GM18526 (cell line): Measurements from ENCODE around the gene DUSP7.

ENCODE experiments used
- POLR2A ChIP-seq: IDR thresholded peaks from 3 replicates; pipeline ENCODE4 v1.6.1; 2011; ENCODE audit not compliant: insufficient read length; ENCODE audit errors: extremely low read depth

The DUSP7 gene

GRCh38 chr3:52078781-52079560, 22.6 kb upstream of the DUSP7 start:
- TF ChIP-seq POLR2A = no peak

GRCh38 chr3:52077925-52078324, 21.6 kb upstream of the DUSP7 start:
- no peak for TF ChIP-seq POLR2A

GRCh38 chr3:52076896-52077780, 20.8 kb upstream of the DUSP7 start:
- no peak for TF ChIP-seq POLR2A

- TF ChIP-seq POLR2A = no peak
These were observed 17.1 kb upstream of the DUSP7 start for GRCh38 chr3:52073490-52073889.

- no peak for TF ChIP-seq POLR2A
These were observed 16.1 kb upstream of the DUSP7 start for GRCh38 chr3:52072471-52072870.

GRCh38 chr3:52072020-52072419, 15.6 kb upstream of the DUSP7 start:
- no peak for TF ChIP-seq POLR2A

GRCh38 chr3:52070724-52071621, 14.6 kb upstream of the DUSP7 start:
- TF ChIP-seq POLR2A = no peak

GRCh38 chr3:52069855-52070254, 13.5 kb upstream of the DUSP7 start:
- TF ChIP-seq POLR2A = no peak

- no peak for TF ChIP-seq POLR2A
These were observed 12.8 kb upstream of the DUSP7 start for GRCh38 chr3:52069135-52069534.

GRCh38 chr3:52068730-52069129, 12.4 kb upstream of the DUSP7 start:
- no peak for TF ChIP-seq POLR2A

GRCh38 chr3:52068055-52068571, 11.7 kb upstream of the DUSP7 start:
- no peak for TF ChIP-seq POLR2A

- TF ChIP-seq POLR2A = no peak
These were observed 11.2 kb upstream of the DUSP7 start for GRCh38 chr3:52067526-52067925.

GRCh38 chr3:52067046-52067445, 10.7 kb upstream of the DUSP7 start:
- TF ChIP-seq POLR2A = no peak

- TF ChIP-seq POLR2A = no peak
These were observed 8.9 kb upstream of the DUSP7 start for GRCh38 chr3:52065264-52065756.

GRCh38 chr3:52064561-52064960, 8.2 kb upstream of the DUSP7 start:
- TF ChIP-seq POLR2A = no peak
